Measurements from ENCODE around the gene FSIP1.

- TF ChIP-seq POLR2A (IDR thresholded peaks at IDR 0.05), result no peak
- TF ChIP-seq CTCF (IDR thresholded peaks at IDR 0.05), result no peak
These were observed 137.3 kb downstream of the FSIP1 start for GRCh38 chr15:39645138-39645975.

All from body of pancreas (tissue), 4 donors.